Activated effector memory CD4-positive, alpha-beta T cell treated with anti-CD3 and anti-CD28 coated beads, Interleukin-2, amount 50 U/mL, for 16 hours (primary cell): ENCODE data around the gene ENHO.

Experiments used
- DNase-seq: peaks from one replicate; pipeline ENCODE4 v3.0.0-alpha.2; 2020

Gene ENHO

DNA sequence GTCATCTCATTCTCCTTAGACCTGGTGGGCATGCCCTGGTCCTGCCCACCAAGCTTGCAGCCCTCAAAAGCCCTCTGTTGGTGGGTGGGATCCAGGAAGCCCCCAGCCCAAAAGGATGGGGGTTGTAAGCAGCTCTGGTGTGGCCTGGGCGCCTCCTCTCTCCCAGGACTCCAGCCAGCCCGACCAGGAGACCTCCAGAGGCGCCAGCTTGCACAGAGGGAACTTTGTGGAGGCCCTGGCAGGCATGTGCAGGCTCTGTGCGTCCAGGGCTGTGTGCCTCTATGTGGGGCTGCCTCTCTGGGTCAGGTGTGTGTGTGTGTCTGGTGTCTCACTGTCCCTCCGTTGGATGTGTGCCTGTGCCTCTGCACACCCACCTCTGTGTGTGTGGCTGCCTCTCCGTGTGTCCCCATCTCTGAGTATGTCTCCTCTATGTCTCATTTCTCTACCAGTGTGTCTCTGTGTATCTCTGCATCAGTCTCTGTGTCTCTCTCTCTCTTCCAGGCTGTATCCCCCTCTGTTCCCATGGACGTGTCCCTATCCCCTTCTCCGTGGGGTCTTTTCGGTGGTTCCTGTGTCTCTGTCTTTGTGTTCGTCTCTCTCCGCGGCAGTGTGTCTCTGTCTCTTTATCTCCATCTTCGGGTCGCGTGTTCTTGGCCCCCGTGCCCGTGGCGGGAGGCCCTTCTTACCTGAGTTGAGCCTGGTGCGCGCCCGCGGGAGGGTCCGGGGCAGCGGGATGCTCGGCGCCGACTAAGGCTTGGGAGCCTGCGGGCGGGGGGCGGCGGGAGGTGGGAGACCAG, 501 bp downstream of the ENHO start:
- peak; percentile 65 for DNase-seq

DNA sequence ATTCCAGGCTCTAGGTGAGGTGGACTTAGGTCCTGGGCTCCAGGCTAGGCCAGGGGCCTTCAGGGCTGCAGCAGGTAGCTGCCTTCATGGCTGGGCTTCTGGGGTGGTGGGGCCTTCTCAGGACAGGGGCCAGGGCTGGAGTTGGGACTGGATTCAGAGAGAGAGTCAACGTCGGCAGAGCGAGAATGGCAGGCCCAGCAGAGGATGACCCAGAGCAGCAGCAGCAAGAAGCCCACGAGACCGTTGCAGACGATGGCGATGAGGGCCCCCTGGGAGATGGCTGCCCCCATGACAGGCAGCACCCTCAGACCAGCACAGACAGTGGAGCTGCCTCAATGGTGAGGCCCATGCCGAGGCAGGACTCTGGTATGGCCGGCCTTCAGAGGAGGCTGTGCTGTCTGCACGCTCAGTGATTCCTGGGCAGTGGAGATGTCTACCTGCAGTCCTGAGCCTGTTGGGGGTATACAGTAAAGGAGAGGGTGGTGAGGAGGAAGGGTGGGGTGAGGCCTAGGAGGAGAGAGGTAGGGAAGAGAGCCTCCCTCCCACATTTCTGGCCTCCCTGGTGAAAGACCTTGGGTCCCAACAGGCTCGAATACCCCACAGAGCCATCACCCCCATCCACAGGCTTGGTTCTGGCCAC, 1.3 kb downstream of the ENHO start:
- DNase-seq, result peak; percentile 58

DNA sequence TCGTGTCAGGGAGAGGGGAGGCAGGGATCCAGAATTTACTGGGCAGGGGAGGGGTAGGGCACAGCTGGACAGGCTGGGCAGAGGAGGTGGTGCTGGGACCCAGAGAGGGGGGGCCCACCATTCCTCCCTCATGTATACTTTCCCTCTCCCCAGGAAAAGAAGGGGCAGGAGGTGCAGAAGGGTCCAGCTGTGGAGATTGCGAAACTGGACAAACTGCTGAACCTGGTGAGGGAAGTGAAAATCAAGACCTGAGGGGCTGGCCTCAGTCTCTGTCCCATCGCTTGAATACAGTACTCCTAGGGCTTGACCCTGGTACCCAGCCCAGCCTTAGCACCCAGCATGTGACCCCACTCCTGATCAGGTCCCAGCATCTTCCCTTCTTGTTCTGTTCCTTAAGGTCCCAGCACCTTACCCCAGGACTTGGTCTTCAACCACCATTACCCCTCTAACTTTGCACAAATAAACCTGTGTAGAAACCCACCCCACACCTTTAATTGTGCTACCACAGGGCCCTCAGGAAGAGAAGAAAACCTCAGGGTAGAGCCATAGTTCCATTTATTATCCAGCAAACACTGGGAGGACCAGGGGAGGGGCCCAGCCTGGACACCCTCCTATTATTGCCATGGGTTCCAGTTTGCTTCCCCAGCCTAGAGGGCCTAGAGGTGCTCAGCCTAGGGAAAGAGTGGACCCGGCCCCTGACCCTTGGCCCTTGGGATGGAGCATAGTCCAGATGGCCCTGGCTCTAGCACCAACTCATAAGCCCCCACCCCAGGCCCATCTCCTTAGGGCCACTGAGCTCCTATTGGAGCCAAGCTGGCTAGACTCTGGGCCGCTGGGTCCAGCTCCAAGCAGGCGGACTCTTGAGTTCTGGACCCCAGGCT, 2.0 kb downstream of the ENHO start:
- DNase-seq, result peak; percentile 50

DNA sequence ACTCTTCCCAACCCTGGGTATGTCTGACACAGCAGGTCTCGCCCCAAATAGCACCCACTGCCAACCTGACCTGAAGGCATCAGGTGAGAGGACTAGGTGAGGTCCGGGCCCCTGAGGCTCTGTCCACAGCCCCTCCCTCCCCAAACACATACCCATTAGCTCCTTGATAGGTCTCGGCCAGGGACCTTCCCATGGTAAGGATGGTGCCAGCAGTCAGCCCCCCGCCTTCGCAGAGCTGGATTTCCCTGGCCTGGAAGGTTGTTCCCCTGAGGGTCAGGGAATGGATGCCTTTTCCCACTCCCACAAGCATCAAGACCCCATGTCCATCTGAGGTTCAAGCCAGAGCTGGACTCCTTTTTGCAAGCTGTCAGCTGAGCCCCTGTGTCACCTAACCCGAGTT, 2.7 kb downstream of the ENHO start:
- peak; percentile 44 for DNase-seq

DNA sequence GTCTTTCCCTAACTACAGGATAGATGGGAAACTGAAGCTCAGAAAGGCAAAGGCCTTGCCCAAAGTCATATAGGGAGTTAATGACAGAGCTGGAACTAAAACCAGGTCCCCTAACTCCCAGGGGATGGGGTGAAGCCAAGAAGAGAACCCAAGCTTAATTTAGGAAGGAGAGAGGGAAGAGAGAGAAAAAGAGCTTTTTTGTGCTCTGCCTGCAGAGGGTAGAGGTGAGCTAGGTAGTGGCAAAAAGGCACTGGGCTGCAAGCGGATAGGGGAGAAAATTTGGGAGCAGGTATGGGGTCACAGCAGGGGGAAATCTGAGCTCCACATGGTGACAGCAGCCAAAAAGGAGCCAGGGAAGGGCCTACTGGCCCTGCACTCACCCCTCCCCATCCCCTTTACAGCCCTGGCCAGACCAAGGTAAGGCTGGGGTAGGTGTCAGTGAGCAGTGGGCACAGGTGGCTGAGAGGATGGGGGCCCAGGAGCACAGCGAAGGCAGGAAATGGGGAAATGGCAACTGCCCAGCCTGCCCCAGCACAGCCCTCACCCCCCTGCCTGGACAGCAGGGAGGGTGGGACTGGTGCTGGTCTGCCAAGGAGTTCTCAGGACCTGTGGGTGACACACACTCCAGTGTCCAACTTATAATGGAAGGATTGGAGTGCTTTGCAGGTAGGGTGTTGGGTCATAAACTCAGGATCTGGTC, 3.3 kb downstream of the ENHO start:
- peak; percentile 57 for DNase-seq

DNA sequence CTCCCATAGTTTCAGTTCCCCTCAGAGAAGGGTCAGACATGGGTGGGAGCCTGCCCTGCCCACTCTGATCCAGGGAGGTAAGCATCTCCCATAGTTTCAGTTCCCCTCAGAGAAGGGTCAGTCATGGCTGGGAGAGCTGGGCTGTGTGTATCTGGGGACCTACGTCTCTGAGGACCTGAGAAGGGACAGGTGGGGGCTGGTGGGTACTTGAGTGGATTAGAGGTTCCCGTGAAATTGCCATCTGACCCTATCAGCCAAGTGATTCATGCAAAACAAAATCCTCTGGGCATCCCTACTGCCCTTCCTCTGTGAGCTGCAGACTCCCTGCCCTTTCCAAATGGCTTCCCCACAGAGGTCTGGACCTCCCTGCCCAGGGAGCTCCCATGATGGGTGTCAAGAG, 3.9 kb downstream of the ENHO start:
- DNase-seq, result peak; percentile 19

DNA sequence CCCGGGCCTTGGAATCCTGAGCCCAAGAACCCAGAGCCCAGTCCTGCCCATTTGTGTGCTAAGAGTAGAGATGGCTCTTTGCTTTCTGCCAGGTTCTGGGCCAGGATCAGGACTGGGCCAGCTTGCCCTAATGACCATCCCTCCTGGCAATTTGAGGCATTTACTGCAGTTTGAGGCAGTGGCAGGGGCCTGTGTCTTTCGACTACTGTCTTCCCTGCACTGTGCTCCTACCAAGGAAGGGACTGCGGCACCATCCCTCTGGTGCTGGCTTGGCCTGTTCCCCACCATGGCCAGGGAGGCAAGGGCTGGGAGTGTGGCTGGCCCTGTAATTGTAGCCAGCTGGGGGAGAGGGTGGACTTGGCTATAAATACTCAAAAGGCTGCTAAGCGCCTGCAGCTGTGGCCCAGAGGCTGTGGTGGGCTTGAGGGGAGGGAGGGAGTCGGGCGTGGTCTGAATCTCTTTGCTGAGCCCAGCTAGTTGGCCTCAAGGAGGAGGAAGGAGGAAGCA, 4.6 kb downstream of the ENHO start:
- DNase-seq, result peak; percentile 55

DNA sequence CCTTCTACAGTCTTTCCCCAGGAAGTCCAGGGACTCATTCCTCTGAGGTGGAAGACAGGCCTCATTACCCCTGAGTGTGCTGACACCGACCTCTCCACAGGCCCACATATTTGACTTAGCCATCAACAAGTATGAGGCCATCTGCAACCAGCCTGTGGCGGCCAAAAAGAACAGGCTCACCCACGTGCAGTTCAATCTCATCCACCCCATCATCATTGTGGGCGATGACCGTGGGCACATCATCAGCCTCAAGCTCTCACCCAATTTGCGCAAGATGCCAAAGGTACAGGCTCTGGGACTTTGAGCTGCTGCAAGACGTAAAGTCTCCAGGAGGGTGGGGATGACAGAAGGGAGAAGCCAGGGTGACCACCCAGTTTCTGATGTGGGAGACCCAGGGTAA, 5.6 kb downstream of the ENHO start:
- peak; percentile 41 for DNase-seq

DNA sequence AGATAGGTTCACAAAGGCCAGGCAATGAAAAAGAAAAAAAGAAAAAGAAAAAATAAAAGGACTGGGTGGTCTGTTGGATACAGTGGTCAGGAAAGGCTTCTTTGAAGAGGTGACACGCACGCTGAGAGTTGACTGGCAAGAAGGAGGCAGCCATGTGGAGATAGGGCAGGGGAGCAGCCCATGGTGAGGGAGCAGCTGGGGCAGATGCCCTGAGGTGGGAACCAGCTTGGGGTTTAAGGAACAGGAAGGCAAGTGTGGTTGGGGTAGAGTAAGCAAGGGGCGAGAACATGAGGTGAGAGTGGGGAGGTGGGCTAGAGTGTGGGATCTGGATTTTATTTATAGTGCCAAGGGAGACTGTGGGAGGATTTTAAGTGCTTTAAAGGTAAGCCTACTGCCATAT, 6.8 kb downstream of the ENHO start:
- DNase-seq, result peak; percentile 45

DNA sequence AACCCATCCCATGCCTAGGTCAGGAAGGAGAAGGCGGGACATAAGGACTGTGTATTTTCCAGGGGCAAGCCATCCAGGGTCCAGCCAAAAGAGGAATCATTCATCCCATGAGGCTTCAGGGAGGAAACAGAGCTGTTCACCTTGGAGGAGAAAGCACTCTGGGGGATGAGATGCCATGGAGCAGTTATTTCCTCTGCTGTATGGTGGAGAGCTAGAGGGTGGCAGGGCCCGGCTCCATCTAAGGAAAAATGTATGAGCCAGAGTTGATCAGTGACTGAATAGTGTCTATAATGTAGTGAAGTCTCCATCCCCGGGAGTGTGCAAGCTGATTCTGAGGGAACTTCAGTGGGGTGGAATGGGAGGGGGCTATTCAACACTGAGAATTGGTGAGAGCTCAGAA, 8.0 kb downstream of the ENHO start:
- peak; percentile 8 for DNase-seq

DNA sequence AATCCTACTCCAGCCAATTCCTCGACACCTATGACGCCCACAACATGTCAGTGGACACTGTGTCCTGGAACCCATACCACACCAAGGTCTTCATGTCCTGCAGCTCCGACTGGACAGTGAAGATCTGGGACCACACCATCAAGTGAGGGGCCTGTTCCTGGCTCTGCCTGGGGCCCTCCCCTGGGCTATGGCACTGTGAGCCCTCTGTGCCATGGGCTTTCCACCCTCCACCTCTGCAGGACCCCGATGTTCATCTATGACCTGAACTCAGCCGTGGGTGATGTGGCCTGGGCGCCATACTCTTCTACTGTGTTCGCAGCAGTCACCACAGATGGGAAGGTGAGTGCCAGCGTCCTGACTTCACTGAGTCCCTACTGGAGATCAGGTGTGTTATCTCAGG, 8.4 kb downstream of the ENHO start:
- DNase-seq, result peak; percentile 49

DNA sequence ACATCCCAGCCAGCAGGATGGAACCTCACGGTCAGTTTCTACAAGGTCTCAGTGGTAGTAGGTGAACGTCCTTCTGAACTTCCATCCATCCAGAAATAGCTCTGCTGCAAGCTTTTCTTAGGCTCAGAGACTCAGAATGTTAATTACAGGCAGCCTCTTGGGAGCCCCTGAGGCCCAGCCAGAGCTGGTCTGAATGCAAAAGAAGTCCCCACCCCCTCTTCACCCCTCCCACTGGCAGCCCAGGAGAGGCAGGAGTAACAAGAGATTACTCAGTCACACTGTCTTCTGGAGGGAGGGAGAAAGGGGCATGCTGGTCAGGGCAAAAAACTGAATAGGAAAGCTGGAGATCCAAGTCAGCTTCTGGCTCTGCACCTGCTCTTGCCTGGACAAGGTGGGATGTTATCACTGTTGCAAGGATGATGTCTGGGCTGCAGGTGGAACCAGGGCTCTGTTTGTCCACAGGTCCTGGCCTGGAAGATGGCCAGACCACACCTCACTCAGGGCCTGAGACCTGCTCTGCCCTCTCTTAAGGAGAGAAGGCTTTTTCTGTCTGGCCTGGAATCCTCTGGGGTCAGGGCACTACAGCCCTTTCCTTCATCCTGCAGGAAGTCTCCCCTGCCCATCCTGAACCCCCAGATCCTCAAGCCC, 9.1 kb downstream of the ENHO start:
- peak; percentile 37 for DNase-seq

DNA sequence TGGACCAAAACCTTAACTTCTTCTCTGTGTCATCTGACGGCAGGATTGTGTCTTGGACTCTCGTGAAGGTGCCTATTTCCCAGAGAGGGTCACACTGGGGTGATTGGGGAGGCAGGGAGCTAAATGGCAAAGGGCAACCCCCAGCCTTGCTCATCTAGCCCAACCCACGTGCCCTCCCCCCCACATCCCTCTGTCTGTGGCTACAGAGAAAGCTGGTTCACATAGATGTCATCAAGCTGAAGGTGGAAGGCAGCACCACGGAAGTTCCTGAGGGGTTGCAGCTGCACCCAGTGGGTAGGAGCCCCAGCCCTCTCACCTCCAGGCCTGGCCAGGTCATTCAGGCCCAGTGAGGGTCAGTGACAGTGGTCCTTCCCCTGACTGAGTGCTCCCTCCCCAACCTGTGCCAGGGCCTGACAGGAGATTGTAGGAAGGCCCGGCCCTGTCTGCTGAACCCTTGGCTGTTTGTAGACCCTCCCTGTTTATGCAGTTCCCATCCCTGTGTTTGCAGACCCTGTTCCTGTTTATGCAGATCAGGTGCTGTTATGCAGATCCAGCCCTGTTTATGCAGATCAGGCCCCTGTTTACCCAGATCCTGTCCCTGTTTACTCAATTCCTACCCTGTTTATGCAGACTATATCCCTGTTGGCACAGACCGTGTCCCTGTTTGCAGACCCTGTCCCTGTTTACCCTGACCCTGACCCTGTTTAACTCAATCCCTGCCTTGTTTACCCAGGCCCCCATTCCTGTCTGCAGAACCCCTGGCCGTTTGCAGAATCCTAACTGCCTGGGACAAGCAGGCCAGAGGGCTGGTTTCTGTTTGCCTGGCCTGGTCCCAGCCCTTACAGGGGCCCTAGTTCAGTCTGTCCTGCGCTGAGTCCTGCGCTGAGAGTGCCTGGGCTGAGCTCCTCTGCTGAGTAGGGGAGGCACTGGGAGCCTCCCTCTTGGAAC, 10.4 kb downstream of the ENHO start:
- DNase-seq, result peak; percentile 50

DNA sequence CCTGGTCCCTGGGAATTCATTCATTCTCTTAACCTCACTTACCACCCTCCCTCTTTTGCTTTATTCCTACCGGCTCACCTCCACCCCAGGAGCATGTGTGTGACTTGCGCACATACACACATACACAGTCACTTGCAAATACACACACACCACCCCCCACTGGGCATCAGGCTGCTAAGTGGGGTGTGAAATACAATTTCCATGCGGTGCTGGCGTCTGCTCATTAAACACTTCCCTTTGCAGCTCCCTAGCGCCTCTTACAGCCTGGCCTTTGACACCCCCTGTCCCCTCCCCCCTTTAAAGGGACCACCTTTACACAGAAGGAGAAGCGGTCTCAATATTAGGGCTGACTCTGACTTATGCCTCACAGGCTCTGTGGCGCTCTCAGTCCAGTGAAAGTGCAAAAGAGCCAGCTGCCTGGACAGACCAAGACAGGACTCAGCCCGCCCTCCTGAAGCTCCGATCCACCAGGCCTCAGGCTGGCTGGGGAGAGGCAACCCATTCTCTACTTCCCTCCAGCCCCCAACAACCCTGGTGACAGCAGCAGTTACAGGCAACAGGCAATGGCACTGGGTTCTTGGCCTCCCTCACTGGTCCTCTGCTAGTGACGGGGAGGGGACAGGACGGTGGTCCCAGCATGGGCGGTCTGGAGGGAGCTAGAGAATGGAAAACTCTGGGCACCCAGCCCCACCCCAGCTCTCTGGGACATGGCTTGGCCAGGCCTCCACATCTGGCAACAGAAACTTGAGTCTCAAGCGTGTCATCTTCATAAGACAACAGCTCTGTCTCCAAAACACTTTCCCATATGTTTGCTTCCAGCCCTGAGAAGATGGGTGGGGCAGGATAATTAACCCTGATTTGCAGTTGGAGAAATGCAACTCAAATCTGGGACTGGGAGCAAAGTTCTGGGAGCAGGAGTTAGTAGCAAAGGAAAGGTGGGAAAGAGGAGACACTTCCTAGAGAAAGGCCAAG, 12.0 kb downstream of the ENHO start:
- DNase-seq, result peak; percentile 25

DNA sequence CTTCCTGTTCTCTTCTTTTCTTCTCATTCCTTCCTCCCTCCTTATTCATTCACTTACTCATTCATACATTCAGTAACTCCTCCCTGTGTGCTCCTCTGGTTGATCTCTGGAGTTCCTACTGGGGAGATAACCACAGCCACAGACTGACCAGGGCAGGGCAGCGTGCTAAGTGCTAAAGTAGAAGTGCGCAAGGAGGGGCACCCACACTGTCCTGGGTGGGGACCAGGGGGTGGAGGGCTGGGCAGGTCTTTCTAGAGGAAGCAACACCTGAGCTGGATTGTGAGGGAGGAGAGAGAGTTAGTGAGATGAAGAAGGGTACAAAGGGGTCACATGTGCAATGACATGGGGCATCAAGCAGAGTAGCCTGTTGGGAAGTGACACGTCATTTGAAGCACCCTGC, 13.8 kb downstream of the ENHO start:
- peak; percentile 27 for DNase-seq

DNA sequence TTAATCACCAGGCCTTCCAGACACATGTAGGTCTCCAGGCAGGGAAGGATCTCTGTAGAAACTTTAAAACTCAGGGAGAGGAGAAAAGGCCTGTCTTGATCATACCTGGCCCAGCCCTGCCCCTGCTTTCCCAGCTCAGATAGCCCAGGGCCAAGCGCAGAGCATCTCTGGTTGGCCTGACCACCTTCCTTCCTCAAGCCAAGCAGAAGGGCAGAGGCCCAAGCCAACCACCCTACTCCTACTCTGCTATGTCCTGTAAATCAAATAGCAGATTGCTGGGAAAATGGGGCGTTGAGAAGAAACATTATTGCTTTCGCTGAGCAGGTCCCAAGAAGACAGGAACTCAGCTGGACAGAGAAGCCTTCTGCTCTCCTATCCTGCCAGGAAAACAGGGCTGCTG, 14.3 kb downstream of the ENHO start:
- peak; percentile 42 for DNase-seq

DNA sequence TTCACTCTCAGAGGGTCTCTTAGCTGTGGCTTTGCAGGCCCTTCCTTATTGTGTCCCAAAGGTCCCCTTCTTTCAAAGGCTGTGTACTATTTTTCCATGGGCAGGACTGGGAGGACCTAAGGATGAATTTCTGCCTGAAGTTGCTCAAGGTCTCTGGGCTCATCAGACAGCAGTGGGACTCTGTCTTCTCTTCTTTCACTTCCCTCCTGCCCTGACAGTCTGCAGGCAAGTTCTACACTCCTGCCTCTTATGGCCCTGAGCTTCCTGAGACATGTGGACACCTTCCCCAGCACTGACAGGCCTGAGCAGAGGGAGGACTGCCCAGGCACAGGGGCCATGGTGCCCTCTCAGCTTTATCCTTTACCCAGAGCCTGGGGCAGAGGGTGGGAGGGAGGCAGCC, 14.8 kb downstream of the ENHO start:
- DNase-seq, result peak; percentile 10

DNA sequence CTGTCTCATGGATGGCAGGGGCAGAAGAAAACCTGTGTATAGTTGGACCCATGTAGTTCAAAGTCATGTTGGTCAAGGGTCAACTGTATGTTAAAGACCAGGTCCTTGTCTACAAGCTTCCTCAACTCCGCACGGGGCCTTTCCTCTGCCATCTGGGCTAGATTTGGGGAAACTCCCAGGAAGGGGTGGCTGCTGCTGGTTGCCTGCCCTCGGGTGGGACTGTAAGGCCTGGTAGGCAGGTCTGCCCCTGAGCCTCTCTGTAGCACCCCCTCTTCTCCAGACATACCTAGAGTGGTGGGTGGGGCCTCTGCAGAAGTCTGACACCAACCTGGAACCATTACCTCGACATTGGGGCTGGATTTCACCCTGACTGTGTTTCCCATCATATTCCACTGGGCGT, 15.2 kb downstream of the ENHO start:
- DNase-seq, result peak; percentile 56

DNA sequence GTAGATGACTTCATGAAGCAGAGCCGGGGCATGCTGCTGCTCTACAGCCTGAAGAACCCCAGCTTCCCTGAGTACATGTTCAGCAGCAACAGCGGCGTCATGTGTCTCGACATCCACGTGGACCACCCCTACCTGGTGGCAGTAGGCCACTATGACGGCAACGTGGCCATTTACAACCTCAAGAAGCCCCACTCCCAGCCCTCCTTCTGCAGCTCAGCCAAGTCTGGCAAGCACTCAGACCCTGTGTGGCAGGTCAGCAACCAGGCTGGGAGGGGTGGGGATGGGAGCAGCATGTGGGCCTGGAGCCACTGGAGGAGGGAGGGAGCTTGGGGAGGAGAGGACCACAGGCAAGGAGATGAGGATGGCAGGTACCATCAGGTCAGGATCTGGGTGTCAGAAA, 16.2 kb downstream of the ENHO start:
- DNase-seq, result peak; percentile 54
